Activated CD8-positive, alpha-beta memory T cell treated with anti-CD3 and anti-CD28 coated beads for 48 hours (primary cell): ENCODE data around the gene COL9A1.

ENCODE experiments used
- DNase-seq, 3 experiments: peaks; one replicate each; pipeline ENCODE4 v3.0.0-alpha.2; 2020; ENCODE audit warnings: low read depth in 2 of 3, low spot score in 2 of 3

COL9A1 gene

DNA sequence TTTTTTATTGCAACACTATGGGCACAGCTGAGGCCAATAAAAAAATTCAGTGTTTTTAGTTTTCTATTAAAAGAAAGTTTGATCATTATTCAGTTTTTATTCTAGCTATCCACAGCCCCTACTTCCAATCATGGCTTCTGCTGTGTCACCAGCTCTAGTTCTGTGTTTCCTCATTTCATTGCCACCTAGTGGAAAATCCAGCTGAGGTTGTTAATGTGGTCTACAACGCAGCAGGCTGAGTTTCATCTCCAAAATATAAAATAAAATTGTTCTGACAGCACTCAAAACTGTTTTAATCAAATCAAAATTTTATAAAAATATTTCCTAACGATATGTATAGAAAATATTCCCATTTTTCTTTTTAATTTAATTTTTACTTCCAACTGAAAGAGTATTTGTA lies 13.6 kb downstream of the COL9A1 start:
- DNase-seq, result no peak

DNA sequence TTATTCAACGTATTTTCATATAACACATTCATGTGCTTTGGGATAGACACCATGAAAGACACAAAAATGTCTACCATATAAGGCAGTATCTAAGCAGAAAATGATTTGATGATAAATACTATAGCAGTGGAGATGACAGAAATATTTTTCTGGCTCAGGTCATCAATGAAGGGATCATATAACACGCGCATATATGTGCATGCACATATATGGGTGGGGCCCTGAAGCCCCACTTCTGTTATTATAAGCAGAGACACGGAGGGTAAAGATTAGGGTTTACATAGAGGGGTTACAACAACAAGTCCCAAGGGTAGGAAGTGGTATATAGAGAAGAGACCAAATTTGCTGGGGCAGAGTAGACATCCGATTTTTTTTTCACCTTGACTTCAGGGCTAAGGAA lies 16.0 kb downstream of the COL9A1 start:
- DNase-seq, result no peak

DNA sequence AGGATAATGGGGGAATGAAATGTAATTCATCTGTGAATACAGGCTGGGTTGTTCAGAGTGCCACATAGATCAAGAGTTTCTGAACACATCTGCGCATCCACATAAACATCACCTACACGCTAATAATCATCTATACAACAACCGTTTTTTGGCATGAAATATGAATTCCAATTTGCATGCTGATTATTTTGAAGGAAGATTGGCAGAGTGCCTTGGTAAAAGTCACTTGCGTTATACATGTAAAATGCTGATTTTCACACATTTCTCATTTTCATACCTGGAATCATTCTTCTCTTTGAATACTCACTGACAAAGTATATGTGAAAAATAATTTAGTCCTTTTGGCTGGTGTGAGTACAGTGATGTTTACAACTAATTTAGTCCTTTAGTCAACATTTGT lies 17.7 kb downstream of the COL9A1 start:
- no peak for DNase-seq

- DNase-seq, result no peak
Measured at GRCh38 chr6:70282919-70283461, 19.9 kb downstream of the COL9A1 start.

DNA sequence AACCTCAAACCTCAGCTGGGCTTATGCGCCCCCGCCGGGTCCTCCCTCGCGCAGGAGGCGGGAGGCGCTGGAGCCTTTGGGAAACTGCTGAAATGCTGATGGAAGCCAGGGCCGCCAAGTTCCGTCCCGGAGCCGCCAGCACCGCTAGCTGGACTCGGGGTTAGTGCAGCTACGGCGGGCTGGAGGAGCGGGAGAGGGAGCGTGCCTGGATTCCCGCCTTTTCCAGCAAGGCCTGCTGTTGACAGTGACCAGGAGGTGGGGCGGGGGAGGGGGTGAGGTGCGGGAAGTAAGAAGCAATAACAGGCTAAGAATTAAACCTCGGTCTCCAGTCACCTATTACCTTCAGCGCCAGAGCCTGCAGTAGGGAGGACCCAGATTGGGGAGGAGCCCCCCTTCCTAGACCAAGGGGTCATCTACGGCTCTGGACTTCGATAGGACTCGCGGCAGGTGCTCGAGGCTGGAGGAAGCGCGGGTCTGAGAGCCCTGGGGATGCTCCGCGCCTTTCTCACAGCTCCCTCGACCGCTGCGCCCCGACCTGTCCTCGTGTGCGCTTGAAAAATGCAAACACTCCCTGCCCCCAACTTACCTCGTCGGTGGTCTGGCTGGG lies 20.5 kb downstream of the COL9A1 start:
- no peak for DNase-seq

DNA sequence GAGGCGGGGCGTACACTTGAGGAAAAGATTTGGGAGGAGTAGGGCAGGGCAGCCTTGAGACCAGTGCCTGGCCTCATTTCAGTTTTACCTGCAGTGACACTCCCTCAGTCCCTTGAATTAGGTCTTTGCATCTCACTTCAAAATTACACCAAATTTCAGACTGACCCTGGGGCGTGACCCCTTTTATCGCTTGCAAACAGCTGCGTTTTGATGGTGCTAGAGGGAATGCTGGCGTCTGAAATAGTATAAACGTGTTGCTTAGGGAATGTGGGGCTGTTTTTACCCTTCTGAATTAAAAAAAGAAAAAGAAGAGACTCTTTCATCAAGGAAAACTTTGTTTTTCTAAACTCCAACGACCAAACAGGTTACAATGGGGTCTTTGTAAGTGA lies 21.0 kb downstream of the COL9A1 start:
- DNase-seq, result no peak

- no peak for DNase-seq
Measured at GRCh38 chr6:70280400-70280853, 22.5 kb downstream of the COL9A1 start.

DNA sequence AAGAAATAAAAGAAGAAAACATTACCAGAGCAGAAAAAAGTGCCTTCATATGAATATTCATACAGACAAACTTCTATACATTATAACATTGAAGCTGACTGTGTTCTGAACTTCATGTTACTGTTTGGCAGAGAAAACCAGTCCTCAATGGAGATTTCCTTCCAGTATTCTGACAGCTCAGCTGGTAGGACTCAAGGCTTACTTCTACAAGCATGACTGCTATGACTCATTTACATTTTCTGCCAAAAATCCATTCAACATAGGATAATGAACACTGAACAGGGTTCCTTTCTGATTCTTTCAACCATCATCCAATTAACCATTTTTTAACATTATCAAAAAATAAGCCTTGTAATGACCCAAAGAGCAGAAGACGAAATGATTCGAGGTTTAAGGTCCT lies 25.4 kb downstream of the COL9A1 start:
- DNase-seq, result no peak

DNA sequence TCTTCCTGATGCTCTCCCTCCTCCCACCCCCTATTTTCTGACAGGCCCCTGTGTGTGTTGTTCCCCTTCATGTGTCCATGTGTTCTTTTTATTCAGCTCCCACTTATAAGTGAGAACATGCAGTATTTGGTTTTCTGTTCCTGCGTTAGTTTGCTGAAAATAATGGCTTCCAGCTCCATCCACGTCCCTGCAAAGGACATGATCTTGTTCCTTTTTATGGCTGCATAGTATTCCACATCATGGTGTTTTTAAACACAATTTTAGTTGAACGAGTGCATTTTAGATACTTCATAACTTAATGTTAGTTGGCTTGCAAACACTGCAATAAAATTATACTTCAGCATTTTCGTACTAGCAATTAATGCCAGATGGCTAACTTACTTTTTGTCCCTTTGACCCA lies 28.5 kb downstream of the COL9A1 start:
- no peak for DNase-seq

GRCh38 chr6:70272071-70272470 lies 30.8 kb downstream of the COL9A1 start:
- DNase-seq, result no peak

DNA sequence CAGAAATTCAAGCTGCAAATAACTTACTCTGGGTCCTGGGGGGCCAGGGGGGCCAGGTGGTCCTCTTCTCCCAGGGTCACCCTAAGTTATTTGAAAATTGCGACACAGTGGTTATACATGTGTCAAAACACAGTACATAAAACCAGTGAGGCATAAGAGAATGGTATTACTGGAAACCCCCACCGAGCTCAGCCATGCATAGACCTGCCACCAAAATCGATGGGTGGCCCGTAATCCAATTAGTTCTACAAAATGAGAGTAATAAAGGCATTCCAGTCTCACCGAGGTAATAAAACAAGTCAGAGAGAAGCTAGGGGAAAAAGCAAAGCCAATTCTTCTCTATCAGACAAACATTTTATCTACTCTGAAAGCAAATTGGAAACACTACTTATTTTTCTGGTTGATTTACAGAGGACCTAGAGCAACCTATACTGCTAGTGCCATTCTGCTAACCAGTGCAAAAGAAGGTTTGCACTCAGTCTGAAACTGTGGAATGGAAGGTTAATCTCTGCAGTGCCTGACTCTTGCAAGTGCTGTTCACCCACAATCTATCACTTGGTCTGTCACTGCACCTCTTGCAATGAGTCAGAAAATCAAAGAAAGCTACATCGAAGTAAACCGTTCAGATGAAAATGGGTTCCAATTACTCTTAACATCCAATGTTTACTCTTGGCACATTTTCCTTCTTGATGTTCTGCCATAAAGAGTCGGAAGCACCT lies 32.4 kb downstream of the COL9A1 start:
- DNase-seq, result no peak

GRCh38 chr6:70266142-70266541 lies 36.7 kb downstream of the COL9A1 start:
- DNase-seq, result no peak

GRCh38 chr6:70264306-70264705 lies 38.6 kb downstream of the COL9A1 start:
- no peak for DNase-seq

DNA sequence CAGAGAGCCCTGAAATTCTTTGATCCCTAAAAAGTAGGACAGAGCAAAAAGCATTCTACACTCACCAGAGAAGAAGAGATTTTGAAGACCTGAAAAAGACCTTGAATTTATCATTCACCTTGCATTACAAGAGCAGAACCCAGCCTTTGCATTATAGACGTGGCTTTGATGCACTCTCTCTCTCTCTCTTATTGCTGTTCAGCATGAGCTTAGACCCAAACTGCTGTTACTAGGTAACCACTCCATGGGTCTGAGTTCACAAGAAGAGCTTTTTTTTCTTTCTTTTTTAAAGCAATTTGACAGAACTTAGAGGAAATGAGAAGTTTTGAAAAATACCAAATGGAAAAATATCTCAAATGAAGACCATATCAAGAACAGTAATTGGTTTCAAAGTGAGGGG lies 44.4 kb downstream of the COL9A1 start:
- DNase-seq, result no peak

- DNase-seq, result no peak
Measured at GRCh38 chr6:70257768-70258273, 45.1 kb downstream of the COL9A1 start.

GRCh38 chr6:70254784-70255183 lies 48.1 kb downstream of the COL9A1 start:
- DNase-seq, result no peak

DNA sequence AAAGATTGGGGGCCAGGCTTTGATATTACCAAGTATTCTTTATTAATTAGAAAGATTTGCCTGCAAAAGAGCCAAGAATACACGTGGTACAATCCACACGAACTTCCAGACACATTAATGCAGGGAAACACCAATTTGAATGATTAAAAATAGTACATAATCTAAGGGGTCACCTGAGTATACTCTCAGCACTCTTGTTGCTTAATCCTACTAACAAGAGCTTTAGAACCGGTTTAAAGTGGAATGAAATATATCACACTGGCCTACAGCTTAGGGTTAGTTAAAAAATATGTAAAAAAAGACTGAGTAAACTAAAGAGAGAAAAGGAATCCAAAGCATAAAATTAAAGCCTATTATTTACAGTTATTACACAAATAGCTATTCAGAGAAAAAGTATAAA lies 49.0 kb downstream of the COL9A1 start:
- DNase-seq, result no peak

GRCh38 chr6:70252604-70253003 lies 50.3 kb downstream of the COL9A1 start:
- DNase-seq, result no peak

- no peak for DNase-seq
Measured at GRCh38 chr6:70246118-70246517, 56.8 kb downstream of the COL9A1 start.

GRCh38 chr6:70241991-70242420 lies 60.9 kb downstream of the COL9A1 start:
- DNase-seq, result no peak

GRCh38 chr6:70241031-70241430 lies 61.9 kb downstream of the COL9A1 start:
- DNase-seq, result no peak

DNA sequence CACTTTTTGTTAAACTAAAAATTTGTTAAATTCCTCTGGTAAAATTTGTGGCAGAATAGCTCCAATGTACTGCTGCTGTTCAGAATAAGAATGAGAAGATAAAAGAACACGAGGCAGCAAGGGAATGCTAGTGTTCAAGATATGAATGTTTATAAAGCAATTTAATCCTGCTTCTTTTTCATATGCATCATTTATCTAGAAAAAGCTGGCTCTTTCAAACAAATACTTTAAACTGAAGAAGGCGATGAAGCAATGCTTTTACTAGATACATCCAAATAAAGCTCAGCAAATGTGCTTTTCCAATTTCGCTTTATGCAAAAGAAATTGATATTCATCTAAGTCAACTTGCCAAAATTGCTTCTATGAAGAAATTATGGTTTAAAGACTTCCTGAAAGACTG lies 66.5 kb downstream of the COL9A1 start:
- no peak for DNase-seq
